Measurements from ENCODE around the gene UNC80.
A peak's percentile ranks its signal among the peaks of the same experiment; 100 is the strongest.

Gene UNC80

DNA sequence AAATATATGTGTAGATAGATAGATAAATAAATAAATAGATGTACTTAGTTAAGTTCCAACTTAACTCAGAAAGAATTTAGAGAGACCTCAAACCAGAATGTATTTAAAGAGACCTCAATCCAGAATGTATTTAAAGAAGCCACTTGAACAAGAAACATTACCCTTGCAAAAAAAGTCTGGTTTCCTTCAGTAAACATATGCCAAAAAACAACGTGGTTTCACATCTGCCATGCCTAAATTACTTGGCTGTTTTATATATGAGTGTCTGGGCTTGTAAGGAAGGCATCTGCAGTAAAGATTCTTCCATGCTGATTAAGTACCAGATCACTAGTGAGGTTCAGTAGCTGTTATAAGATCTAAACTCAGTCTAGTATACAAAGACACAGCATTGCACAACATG is 201.7 kb downstream of the UNC80 start:
- no peak for DNase-seq

DNA sequence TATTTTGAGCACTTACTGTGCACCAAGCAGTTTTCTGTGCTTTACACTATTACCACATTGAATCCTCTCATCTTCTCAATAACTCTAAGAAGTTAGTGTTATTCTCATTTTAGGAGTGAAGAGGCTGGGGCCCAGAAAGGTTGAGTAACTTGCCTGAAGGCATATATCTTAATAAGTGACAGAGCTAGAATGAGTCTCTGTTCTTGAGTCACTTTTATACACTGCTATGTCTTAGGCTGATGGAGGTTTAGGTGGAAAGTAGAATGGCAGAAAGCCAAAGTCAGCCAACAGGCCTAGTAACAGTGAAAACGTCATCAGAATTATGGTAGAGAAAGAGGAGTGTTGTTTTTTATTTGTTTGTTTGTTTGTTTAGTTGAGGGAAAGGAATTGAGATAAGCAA is 202.9 kb downstream of the UNC80 start:
- no peak for DNase-seq

DNA sequence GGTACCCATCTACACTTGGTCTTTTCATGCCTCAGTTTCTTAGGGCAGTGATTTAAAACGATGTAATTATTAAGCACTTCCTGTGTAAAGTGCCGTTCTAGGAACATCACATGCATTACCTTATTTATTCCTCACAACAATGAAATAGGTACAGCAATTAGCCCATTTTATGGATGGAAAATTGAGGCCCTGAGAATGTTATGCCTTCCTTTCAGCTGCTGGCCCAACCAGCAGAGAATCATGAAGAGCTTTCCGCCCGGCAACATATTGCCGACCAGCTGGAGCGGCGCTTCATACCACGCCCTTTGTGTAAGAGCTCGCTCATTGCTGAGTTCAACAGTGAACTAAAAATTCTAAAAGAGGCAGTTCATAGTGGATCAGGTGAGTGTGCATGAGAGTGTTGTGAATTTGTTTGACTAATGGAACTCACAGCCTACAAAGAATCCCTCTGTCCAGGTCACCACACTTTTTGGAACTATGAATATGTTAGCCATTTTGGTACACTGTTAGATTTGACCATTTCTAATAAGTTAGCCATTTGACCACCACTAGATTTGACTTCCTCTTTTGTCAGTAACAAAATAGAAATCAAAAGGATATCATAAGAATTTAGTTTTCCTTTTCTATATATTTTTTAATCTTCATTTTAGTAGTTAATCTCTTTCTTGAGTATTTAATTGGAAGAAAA is 205.2 kb downstream of the UNC80 start:
- no peak for DNase-seq

DNA sequence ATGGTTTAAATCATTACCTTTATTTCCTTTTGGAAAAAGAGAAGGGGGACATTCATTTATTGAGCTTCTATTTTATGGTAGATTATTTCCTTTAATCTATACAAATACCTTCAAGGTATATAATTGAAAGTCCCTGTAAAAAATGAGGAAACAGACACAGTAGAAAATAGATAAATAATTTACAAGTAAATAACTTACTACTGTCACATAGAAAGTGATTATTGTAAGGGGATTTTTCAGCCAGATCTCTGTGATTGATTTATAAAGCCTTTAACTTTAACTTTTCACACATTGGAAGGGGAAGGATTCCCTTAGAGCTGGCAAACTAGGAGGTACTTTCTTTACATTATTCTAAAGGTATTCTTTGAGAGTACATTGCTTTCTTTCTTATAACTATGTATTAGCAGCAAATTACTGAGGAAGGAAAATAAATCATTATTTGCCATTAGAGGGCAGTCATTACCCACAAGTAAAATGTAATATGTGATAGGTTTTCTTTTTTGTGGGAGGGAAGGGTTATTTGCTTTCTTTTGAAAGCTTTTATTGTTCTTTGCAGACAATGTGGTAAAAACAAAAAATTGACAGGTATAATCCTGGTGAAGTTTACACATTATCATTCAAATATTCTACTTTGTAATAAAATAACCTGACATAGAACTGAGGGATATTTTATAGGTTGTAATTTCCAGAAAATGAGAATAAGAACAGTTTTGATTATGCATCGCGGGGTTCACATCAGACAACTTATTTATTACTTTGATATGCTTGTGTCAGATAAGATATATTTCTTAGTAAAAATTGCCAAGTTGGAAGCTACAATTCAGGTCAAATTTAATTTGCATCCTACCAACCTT is 206.0 kb downstream of the UNC80 start:
- DNase-seq: no peak

DNA sequence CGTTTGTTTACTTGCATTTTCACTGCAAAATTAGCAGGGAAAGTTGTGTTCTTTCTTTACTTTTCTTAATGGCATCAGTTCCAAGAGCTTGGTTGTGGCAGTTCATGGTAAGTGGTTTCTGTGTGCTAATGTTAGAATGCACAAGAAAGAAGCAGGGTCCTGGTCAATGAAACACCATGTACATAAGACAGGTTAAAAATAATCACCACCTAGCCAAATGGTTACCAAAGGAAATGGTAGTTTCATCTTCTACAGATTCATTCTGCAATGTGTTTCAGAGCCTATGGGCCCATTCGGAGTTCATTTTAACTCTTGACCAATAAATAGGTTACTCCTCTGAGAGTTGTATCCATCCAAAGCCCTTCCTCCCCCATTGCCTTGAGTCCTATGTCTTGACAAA is 212.7 kb downstream of the UNC80 start:
- no peak for DNase-seq

DNA sequence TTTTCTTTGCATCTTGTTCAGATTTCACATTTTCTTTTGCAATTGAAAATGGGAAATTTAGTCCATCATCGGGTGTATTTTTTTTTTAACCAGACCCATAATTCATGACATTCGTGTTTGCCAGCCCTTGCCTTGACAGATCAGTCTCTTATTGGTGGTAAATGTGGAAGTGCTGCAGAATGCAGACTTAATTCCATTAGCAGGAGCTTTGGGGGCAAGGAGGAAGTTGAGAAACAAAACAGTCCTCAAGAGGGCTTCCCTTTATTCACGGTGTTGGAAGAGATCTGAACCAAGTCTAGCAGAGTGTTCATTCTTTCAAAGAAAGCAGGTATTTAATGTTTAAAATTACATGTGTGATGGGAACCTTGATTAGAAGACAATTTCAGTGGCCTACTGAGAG is 214.2 kb downstream of the UNC80 start:
- no peak for DNase-seq

DNA sequence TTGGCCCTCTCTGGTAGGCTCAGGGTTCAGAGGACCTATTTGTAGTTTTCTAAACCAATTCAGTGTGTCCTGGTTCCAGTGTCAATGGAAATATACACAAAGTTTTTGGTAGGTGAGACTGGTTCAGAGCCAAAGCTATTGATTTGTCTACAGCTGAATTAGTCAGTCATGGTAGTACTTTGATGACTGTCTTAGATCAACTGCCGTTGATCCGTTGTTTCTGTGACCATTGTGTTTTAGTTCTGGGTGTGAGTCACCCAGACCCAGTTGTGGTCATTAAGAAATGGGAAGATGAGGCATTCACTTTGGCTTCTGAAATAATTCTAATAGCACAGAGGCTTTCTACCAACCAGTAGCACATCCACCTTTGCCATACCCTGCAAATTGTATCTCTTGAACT is 214.8 kb downstream of the UNC80 start:
- DNase-seq: no peak

DNA sequence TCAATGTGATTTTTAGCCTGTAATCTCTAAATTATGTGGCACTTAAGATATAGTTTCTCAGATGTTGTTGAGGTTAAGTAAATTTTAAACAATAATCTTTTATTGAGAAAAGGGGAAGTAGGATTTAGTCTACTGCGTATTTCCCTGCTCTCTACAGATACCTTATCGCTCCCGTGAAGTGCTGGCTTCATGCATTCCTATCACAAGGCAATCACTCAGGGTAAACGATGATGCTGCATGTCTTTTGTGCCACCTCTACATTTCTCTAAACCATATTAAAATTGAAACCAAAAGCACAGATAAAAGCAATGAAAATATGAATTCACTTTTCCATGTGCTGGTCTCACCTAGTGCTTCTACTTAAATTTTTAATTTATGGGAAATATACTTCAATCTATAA is 216.4 kb downstream of the UNC80 start:
- no peak for DNase-seq

DNA sequence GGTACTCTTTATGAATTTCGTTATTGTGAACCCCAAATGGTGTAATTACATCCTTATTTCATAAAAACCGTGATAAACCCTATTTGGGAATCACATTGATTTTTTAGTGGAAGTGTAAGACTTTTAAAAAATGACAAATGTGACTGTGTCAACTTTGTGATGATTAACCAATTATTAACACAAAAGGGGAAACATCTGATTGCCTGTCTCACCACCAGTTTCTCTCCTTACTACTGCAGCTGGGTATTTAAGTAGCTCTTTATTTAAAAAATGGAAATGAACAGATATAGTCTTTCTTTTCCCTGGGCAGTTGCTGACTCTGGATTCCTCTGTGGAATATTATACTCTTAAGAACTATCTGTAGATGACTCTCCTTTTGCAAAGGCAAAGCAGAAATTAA is 219.2 kb downstream of the UNC80 start:
- no peak for DNase-seq

DNA sequence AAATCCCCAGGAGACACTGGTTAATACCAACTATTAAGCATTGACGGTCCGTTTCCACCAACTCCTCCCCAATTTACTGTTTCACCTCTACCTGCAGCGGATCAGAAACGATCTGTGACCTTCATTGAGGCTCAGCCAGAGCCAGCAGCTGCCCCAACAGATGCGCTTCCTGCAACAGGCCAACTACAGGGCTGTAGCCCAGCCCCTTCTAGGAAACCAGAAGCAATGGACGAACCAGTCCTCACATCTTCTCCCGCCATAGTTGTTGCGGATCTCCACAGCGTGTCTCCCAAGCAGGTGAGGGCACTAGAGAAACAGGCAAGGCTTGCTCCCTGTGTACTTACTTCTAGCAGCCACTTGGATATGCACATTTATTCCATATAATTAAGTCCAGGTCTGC is 222.3 kb downstream of the UNC80 start:
- DNase-seq: no peak

DNA sequence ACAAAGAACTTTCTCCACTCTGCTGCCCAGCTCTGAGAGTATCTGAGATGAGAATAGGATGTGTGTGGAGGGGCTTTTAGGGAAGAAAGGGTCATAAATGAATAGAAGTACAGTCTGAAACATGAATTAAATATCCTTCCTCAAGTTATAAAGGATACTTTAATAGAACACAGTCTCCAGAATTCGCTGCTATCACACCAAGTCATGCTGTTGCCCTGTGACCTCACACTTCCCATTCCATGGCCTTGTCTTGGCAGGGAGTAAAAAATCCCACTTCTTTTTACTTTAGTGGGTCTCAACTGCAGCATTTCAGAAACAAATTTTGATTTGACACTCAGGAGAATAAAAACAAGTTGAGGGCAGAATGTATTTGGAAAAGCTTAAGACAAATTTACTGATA is 227.0 kb downstream of the UNC80 start:
- no peak for DNase-seq

DNA sequence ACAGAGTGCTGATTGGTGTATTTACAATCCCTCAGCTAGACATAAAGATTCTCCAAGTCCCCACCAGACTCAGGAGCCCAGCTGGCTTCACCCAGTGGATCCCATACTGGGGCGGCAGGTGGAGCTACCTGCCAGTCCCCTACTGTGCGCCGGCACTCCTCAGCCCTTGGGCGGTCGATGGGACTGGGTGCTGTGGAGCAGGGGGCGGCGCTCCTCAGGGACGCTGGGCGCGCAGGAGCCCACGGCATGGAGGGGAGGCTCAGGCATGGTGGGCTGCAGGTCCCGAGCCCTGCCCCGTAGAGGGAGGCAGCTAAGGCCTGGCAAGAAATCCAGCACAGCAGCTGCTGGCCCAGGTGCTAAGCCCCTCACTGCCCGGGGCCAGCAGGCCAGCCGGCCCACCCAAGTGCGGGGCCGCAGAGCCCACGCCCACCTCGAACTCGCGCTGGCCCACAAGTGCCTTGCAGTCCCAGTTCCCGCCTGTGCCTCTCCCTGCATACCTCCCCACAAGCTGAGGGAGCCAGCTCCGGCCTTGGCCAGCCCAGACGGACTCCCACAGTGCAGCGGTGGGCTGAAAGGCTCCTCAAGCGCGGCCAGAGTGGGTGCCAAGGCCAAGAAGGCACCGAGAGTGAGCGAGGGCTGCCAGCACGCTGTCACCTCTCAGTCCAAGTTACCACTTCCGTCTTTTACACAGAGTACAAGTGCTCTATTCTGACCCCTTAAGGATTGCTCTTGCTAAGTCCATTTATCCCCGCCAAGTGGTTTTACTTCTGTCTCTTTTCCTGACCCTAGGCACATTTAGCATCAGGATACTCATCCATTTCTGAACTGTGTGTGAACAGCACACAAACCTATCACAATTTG is 229.1 kb downstream of the UNC80 start:
- DNase-seq: no peak

DNA sequence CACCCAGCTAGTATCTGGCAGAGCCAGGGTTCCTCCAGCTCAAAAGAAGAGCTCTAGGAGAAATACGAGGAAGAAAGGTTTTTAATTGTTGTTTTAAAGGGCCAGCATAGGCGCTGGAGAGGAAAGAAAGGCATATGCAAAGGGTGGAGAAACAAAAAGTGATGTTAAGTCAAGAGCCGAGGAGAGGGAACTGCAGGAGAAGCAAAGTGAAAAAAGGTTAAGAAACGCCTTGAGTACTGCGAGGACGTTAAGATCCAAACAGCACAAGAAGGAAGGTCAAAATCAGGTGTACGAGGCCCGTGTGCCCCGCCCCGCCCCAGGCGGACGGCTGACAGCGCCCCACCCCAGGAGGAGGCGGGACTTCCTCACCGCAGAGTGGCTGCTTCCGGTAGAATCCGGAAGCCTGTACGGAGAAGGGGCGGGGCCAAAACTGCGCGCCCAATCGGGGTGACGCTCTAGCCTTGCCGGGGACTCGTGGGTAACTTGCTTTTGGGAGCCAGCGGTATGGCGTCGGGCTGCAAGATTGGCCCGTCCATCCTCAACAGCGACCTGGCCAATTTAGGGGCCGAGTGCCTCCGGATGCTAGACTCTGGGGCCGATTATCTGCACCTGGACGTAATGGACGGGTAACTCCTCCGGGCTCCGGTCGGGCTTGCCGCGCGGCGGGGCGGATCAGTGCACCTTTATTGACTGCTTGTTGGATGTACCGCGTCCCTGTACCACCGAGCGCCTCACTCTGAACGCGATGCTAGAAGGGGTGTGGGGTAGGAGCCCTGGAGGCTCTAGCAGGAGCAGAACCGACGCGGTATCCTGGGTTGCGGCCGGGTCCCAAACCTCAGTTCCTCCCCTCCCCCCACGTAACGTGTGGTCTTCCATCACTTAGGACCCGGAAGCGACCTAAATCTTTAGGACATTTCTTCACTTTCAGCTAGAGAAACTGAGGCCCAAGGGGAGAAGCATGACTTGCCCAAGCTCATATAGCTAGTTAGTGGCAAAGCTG is 230.8 kb downstream of the UNC80 start, which contains the start of gene RPE:
TSS of gene RPE (plus strand) at position 481 of the 1,000 bp plus-strand sequence. CDS start at position 505, 24 bp downstream.
- peak; percentile 99 for DNase-seq

DNA sequence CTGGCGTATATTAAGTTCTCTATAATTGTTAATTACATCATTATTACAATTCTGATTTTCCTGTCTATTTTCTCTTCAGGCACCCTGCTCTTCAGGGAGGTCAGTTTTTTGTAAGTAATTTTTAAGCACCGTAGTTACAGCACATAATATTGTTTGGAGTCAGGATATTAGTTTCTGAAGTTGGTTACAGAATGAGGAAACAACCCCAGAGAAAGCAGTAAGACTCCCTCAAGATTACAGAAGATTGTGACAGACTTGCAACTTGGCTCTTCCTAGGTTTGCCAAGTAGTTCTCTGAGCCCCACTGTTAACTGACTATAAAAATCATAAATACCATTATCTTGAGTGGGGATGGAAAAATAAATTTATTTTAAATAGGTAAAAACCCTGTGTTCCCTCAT is 231.7 kb downstream of the UNC80 start:
- no peak for DNase-seq

DNA sequence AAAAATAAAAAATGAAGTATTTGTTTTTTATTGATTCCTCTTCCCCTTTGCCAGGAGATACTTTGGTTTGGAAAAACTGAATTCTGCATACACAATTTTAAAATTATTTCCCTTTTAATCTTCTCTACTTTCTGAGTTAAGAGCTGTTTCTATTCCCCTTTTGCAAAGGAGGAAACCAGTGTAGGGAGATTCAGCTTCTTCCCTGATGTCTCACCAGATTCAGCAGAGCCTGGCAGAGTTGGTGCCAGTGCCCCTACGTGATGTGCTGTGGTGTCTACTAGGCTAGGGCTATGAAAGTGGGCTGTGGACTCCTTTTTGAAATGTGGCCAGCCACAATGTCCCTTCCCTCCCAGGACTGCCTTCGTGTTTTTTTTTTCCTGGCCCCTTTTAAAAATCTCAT is 233.2 kb downstream of the UNC80 start:
- no peak for DNase-seq

DNA sequence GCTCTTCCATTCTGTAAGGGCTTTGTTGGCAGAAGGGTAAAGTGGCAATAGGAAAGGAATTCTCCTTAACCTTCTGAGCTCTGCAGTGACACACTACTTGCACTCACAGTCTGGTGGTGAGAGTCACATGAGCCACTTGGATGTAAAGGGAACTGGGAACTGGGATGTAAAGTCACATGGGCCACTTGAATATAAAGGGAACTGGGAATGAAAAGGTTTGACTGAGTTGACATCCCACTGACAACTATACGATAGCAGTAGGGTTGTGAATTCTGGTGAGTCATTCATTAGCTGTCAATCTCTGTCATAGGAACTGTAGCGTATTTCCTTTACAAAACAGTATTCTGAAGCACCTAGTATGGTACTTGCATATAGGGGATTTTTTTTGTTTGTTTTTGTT is 236.3 kb downstream of the UNC80 start:
- DNase-seq: no peak

DNA sequence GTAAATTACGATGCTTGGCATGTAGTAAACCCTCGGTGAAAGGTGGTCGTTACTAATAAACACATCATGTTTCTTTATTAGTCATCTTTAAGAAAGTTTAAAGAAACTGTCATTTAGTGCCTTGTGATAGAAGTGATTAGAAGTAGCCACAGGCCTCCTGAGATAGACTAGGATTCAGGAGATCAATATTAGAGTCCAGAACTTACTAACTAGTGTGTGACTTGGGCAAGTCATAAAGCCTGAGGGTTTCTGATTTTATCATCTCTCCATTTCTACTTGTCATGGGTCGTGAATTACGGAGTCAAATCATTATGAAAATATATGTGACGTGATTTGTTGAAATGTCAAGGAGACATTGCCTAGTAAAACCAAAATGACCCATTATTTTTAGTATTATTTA is 237.5 kb downstream of the UNC80 start:
- DNase-seq: no peak

DNA sequence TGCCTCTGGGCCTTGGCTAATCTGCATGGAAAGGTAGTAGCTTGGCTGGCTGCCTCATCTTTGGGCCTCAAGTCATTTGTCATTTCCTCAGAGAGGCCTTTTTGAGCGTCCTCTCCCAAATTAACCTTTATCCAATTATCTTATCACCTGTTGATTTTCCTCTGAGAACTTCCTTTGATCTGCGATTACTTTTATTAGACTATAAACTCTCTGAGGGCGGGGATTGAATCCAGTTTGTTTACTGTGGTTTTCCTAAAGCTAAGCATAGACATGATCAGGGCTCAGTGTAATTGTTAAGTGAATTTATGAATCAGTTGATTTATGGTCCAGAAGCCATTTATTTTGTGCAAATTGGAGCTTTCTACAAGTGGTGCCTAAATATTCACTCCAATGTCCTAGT is 238.3 kb downstream of the UNC80 start:
- DNase-seq: no peak

DNA sequence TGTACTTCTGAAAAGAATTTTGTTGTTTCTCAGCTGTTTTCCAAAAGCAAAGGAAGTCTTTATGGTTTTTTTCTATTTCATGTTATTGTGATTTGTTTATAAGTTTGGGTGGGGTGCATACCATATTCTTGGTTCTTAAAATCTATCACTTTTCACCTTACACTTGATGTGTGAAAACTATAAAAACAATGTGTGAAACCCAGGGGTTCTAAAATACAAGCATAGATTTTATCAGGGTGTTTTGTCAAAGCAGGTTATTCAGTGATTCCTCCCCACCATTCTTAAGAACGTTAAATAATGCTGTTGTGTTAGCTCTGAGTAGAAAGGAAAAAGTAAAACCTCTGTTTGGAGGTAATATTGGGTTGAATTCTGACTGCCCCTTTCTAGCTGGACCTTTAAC is 248.5 kb downstream of the UNC80 start:
- no peak for DNase-seq

DNA sequence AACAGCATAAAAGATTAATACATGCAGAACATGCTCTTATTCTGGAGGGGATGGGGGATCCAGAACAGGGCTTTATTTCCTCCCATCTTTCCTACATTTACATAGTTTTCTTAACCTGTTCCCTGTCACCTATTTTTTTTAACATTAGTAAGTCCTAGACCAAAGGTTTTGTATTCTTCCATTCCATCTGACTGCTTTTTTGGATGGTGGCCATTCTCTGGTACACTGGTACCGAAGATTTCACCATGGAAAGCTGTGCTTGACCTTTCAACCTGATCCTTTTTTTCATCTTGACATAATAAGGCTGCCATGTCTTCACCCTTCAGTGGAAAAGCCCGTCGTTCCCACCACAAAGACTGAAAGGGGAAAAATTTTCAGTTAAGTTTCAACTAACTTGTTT is 251.2 kb downstream of the UNC80 start:
- no peak for DNase-seq

DNA sequence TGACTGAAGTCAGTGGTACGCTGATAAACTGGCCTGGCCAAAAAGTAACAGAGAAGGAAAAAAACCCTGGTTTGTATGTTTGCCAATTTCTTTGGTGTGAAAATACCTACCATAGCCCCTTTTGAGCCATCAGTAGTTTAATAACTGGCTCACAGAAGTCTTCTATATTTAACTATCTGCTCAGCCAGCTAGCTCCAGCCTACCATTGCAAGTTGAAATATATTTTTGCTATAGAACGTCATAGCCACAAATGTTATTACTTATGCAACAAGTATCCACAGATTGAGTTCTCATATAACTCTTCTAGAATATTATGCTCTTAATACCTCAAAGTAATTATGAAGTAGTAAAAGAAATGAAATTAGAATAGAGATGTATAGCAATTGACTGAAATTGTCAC is 256.0 kb downstream of the UNC80 start:
- DNase-seq: no peak

DNA sequence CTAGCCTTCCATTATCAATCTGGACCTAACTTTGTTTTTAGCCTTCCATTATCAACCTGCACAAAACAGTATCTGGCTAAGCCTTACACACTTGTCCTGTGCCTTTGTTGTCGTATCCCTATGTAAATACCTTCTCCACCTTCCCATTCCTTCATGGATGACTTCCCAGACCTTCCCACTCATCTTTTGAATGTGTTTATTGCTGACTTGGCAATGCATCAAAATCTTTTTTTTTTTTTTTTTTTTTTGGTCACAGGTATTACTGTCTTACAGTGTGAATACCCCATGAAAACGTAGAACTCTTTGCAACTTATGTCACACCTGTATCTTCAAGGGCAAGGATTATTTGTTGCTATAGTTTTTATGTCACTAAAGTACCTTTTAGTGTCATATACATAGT is 256.5 kb downstream of the UNC80 start:
- no peak for DNase-seq

Data from activated CD8-positive, alpha-beta memory T cell treated with anti-CD3 and anti-CD28 coated beads for 24 hours (primary cell).